GM12801 (cell line): ENCODE data around the gene PRKCB.

Source experiments
- CTCF ChIP-seq: IDR thresholded peaks from one replicate; pipeline ENCODE4 v1.5.1; 2011; ENCODE audit warnings: control low read depth; ENCODE audit not compliant: insufficient read length; ENCODE audit errors: extremely low read depth

The PRKCB gene

GRCh38 chr16:23879735-23880373 is 44.1 kb downstream of the PRKCB start:
- no peak for TF ChIP-seq CTCF

- no peak for TF ChIP-seq CTCF
Measured at GRCh38 chr16:23889189-23889588, 53.4 kb downstream of the PRKCB start.

GRCh38 chr16:23893986-23894385 is 58.2 kb downstream of the PRKCB start:
- TF ChIP-seq CTCF: no peak

GRCh38 chr16:23895052-23895451 is 59.3 kb downstream of the PRKCB start:
- no peak for TF ChIP-seq CTCF

GRCh38 chr16:23896832-23897821 is 61.3 kb downstream of the PRKCB start:
- TF ChIP-seq CTCF: no peak

- TF ChIP-seq CTCF: no peak
Measured at GRCh38 chr16:23898682-23899430, 63.1 kb downstream of the PRKCB start.

- TF ChIP-seq CTCF: no peak
Measured at GRCh38 chr16:23899869-23900268, 64.1 kb downstream of the PRKCB start.
